Large intestine (tissue), 3 donors: ENCODE measurements around the gene CXCR6. TPM values are rescaled to one million over a fixed set of nuclear protein-coding genes. Genes with fewer than 3 reads are reported as not detected.

Source experiments
- DNase-seq, 2 donors: peaks; one replicate each; pipeline versions ENCODE4 v3.0.0 to v3.0.0-alpha.2; 2013
- H3K27ac ChIP-seq: one replicate; pipeline ENCODE4 v1.5.1; 2013; ENCODE audit warnings: low read length
- H3K27me3 ChIP-seq: 2 replicates; pipeline ENCODE4 v1.6.1; 2013; ENCODE audit warnings: low read length; ENCODE audit not compliant: control insufficient read depth, insufficient read depth
- H3K36me3 ChIP-seq: 2 replicates; pipeline ENCODE4 v1.6.1; 2013; ENCODE audit warnings: low read length; ENCODE audit not compliant: control insufficient read depth, insufficient read depth
- H3K4me1 ChIP-seq: one replicate; pipeline ENCODE4 v1.6.1; 2013; ENCODE audit warnings: low read length; ENCODE audit not compliant: control insufficient read depth, insufficient read depth
- H3K4me3 ChIP-seq: one replicate; pipeline ENCODE4 v1.5.1; 2013; ENCODE audit warnings: low read length
- H3K9me3 ChIP-seq: one replicate; pipeline ENCODE4 v1.6.1; 2013; ENCODE audit warnings: mild to moderate bottlenecking, low read depth, low read length, moderate library complexity; ENCODE audit not compliant: control insufficient read depth
- WGBS: methylation state at CpG from one replicate; pipeline ENCODE4 v1.1.5; 2013; ENCODE audit warnings: low lambda C conversion rate; ENCODE audit not compliant: insufficient coverage; 5-methylcytosine and 5-hydroxymethylcytosine counted together
- polyA plus RNA-seq: library from polyadenylated mRNA; unstranded; fragments of 120-200 nt; gene quantifications from one replicate; pipeline ENCODE4 v1.2.1, GENCODE V29; 2013

CXCR6 gene
- polyA plus RNA-seq, 1 donor: 2.4 TPM

- Histone ChIP-seq H3K36me3 (peaks cover 85% of the 10 kb centered on the region), H3K27ac (no peak overlapping the region), H3K4me1 (peaks cover 13% of the 10 kb centered on the region), H3K4me3 (no peak overlapping the region), H3K9me3 (no peaks in the 10 kb centered on the region), H3K27me3 (no peaks in the 10 kb centered on the region)
- no peak for DNase-seq
- WGBS: 100% methylated on average over 3 of the region's 7 CpGs
These were observed 37.1 kb downstream of the CXCR6 start for GRCh38 chr3:45980229-45980813.

DNA sequence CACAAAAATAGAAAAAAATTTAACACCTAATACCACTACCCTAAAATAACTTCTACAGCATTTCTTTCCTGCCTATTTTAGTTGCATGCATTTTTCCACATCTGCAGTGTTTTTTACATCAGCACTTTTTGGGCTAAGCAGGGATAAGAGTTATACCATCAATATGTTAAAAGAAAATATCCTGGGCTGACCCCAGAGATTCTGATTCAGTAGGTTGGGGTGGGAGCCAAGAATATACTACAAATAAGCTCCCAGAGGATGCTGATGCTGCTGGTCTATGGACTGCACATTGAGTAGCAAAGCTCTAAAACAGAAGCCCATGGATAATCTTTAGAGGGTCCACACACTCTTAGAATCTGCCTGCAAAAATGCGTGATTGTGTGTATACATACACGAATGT is 37.6 kb downstream of the CXCR6 start:
- H3K9me3 ChIP-seq: no peaks in the 10 kb centered on the region
- no peak overlapping the region for H3K27ac ChIP-seq
- H3K27me3 ChIP-seq: no peaks in the 10 kb centered on the region
- peaks cover 80% of the 10 kb centered on the region for H3K36me3 ChIP-seq
- no peak overlapping the region for H3K4me3 ChIP-seq
- no peak for DNase-seq
- WGBS: no CpG with 5 or more reads among the region's 2 CpGs
- H3K4me1 ChIP-seq: peaks cover 17% of the 10 kb centered on the region

DNA sequence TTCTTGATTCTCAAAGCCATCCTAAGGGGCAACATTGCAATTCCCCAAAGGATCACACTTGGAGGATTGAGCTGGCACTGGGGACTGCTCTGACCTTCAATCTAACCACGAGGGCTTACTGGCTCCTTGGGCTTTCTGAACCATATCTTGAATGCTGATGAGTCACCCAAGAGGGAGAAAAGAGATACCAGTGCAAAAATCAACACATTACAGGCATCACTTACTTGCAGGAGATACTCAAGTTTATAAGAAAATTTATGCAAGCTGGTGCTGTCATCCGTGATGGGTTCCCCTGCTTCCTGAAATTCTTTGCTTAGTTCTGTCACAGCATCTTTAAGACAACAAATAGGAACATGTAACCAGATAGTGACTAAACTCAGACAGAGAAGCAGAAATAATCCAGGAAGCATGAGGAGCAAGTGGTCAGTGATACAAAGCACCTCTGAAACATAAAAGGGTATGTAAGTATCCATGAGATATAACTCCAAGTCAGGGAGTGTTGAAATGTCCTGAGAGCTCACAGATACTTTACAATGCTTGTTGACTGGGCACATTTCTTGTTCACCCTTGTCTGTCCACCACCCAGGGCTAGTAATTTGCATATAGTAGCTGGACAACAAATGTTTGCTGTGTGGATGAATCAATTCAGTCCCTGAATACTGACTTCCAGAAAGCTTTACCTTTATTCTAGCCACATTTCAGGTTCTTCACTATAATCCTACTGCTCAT is 38.2 kb downstream of the CXCR6 start:
- H3K27me3 ChIP-seq: no peaks in the 10 kb centered on the region
- WGBS: no CpG with 5 or more reads among the region's 2 CpGs
- no peak overlapping the region for H3K4me3 ChIP-seq
- no peak overlapping the region for H3K27ac ChIP-seq
- H3K4me1 ChIP-seq: peaks cover 23% of the 10 kb centered on the region
- DNase-seq: no peak
- H3K36me3 ChIP-seq: peaks cover 73% of the 10 kb centered on the region
- H3K9me3 ChIP-seq: no peaks in the 10 kb centered on the region

- H3K27ac ChIP-seq: no peak overlapping the region
- WGBS: 100% methylated on average over 1 of the region's 3 CpGs
- peaks cover 41% of the 10 kb centered on the region for H3K4me1 ChIP-seq
- no peak overlapping the region for H3K4me3 ChIP-seq
- no peaks in the 10 kb centered on the region for H3K9me3 ChIP-seq
- no peaks in the 10 kb centered on the region for H3K27me3 ChIP-seq
- no peak for DNase-seq
- H3K36me3 ChIP-seq: peaks cover 53% of the 10 kb centered on the region
These were observed 40.5 kb downstream of the CXCR6 start for GRCh38 chr3:45983770-45984169.

DNA sequence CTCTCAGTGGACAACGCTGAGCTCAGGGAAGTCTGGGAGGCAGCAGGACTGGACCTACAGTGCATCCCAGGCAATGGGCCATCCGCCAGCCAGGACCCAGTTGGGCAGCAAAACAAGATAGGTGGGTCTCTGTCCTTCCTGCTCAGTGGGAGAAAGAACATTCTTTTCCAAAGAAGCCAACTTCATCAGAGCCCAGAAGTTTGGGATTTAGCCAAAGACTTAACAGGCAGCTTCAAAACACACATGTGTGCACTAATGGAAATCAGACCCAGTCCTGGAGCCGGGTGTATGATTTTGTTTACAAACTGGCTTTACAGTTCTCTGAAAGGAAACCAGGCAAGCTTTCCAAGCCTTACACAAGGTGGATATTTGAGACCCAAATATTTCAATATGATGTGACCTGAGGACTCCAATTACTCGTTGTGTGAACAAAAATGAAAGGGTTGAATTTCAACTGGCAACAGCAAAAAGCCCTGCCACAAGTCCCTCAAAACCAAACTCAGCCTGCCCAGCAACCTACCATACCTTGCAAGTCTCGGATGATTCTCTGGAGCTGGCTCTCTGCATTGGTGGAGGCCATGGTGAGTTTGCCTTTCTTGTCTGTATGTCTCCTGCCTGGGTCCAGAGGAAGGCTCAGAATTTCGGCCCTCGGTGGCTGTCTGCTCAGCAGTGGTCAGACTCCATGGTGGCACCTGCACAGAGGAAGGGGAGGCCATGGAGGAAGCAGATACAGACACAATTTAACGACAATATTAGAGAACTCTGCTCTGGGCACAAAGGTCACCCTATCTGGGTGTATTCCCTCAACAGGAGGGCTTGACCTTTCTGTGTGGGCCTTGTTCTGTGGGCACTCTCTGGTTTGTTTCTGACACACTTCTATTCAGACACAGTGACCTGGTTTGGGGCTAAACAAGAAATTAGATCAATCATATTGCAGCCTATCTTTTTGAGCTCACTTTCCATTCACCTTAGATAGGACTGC is 41.4 kb downstream of the CXCR6 start:
- no CpG with 5 or more reads among the region's 8 CpGs for WGBS
- Histone ChIP-seq H3K4me3 (no peak overlapping the region), H3K27ac (peak overlapping the region; percentile 3), H3K27me3 (no peaks in the 10 kb centered on the region), H3K36me3 (peaks cover 46% of the 10 kb centered on the region), H3K9me3 (no peaks in the 10 kb centered on the region), H3K4me1 (peaks cover 45% of the 10 kb centered on the region)
- no peak for DNase-seq

GRCh38 chr3:45985532-45986302 is 42.5 kb downstream of the CXCR6 start:
- no peak for DNase-seq
- Histone ChIP-seq H3K4me3 (no peak overlapping the region), H3K4me1 (peaks cover 45% of the 10 kb centered on the region), H3K27me3 (no peaks in the 10 kb centered on the region), H3K36me3 (peaks cover 39% of the 10 kb centered on the region), H3K9me3 (no peaks in the 10 kb centered on the region), H3K27ac (no peak overlapping the region)
- no CpG with 5 or more reads among the region's 13 CpGs for WGBS

DNA sequence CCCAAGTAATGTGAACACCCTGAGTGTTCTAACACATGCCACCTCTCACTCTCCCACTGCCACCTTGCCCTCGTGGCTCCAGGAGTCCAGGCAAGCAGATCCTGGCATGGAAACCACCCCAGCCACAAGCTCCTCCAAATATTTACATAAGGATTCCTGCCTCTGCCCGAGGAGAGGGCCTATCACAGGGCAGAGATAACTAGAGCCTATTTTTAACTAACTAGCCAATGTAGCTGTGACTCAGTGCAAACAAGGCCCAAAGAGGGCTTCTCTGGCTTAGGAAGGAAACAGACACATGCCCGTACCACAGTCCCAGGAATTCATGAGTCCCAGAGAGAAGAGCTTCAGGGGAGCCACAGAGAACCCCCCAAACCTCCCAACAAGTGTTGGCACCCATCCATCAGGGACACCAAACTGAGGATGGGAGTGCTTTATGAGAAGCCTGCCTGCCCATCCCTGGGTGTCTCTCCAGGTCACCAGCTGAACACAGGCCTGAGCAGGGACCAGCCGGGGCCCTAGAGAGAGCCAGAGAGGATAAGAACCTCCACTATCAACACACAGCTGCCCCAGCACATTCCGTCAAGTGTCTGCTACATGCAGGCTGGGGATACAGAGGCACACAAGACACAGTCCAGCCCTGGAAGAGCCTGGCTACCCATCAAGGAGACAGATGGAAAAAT is 43.2 kb downstream of the CXCR6 start:
- no CpG with 5 or more reads among the region's 5 CpGs for WGBS
- peaks cover 31% of the 10 kb centered on the region for H3K36me3 ChIP-seq
- peaks cover 45% of the 10 kb centered on the region for H3K4me1 ChIP-seq
- no peak overlapping the region for H3K4me3 ChIP-seq
- H3K9me3 ChIP-seq: no peaks in the 10 kb centered on the region
- peak overlapping the region; percentile 51 for H3K27ac ChIP-seq
- H3K27me3 ChIP-seq: no peaks in the 10 kb centered on the region
- peak in 1 of 2 donors; percentile 44 for DNase-seq

GRCh38 chr3:45987368-45988291 is 44.4 kb downstream of the CXCR6 start:
- no peak for DNase-seq
- Histone ChIP-seq H3K4me1 (peaks cover 45% of the 10 kb centered on the region), H3K27me3 (no peaks in the 10 kb centered on the region), H3K27ac (peak overlapping the region; percentile 51), H3K36me3 (peaks cover 20% of the 10 kb centered on the region), H3K4me3 (no peak overlapping the region), H3K9me3 (no peaks in the 10 kb centered on the region)
- no CpG with 5 or more reads among the region's 8 CpGs for WGBS

GRCh38 chr3:45988362-45988761 is 45.1 kb downstream of the CXCR6 start:
- Histone ChIP-seq H3K4me1 (peaks cover 45% of the 10 kb centered on the region), H3K27me3 (no peaks in the 10 kb centered on the region), H3K9me3 (no peaks in the 10 kb centered on the region), H3K4me3 (no peak overlapping the region), H3K27ac (peak overlapping the region; percentile 22), H3K36me3 (peaks cover 13% of the 10 kb centered on the region)
- 92% methylated on average over 2 of the region's 4 CpGs for WGBS
- peak; percentile 54 to 66 for DNase-seq
